Activated naive CD8-positive, alpha-beta T cell treated with anti-CD3 and anti-CD28 coated beads, Interleukin-2, amount 10 ng/mL, durations not matched to agents 7 days and 5 days (primary cell): ENCODE data around the gene TOX2. TPM values are rescaled to one million over a fixed set of nuclear protein-coding genes. Genes with fewer than 3 reads are reported as not detected.

Experiments
- ATAC-seq: fragments of 150-1000 bp; cut with Tn5 transposase; one replicate; pipeline ENCODE4 v1.10.0; 2021; ENCODE audit warnings: low read depth, moderate library complexity
- POLR2A ChIA-PET: fragments of 350-600 bp; sonication (Branson Sonifier 250); formaldehyde crosslinking; loops from one replicate; lab custom pipeline; 2021; ENCODE audit warnings: antibody characterized with exemption; lab: Charles Lee
- DNase-seq: peaks from one replicate; pipeline ENCODE4 v3.0.0; 2021
- H3K27ac Mint-ChIP-seq: one replicate; pipeline ENCODE4 v1.8.0; 2022; ENCODE audit warnings: mild to moderate bottlenecking, mixed read lengths
- H3K27me3 Mint-ChIP-seq: one replicate; pipeline ENCODE4 v1.8.0; 2022; ENCODE audit warnings: mild to moderate bottlenecking, moderate library complexity, mixed read lengths
- H3K36me3 Mint-ChIP-seq: one replicate; pipeline ENCODE4 v1.8.0; 2021; ENCODE audit warnings: mild to moderate bottlenecking, mixed read lengths
- H3K4me1 Mint-ChIP-seq: one replicate; pipeline ENCODE4 v1.8.0; 2021; ENCODE audit warnings: mixed read lengths
- H3K4me3 Mint-ChIP-seq: one replicate; pipeline ENCODE4 v1.8.0; 2022; ENCODE audit warnings: mild to moderate bottlenecking, moderate library complexity, mixed read lengths
- H3K9me3 Mint-ChIP-seq: one replicate; pipeline ENCODE4 v1.8.0; 2021; ENCODE audit warnings: mixed read lengths
- total RNA-seq, 2 experiments: library from RNA; stranded (reverse); gene quantifications; one replicate each; pipeline ENCODE4 v1.2.3, GENCODE V29; 2021

The TOX2 gene
- total RNA-seq, 2 experiments from 2014 or later: 0.26 to 0.44 TPM

DNA sequence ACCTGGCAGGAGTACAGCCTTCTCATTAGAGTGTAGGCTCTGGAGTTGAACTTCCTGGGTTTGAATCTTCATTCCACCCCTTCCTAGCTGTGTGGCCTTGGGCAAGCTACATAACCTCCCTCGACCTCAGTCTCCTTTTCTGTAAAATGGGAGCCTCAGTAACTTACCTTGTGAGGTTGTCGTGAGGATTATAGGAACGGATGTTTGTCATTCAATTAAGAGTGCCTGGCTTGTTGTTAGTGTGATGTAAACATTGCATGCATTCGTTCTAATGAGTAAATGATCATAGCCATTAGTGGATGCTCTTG lies 45.2 kb downstream of the TOX2 start:
- no peak for DNase-seq
- peak overlapping the region; percentile 41 for H3K4me3 Mint-ChIP-seq
- no peak overlapping the region for H3K27ac Mint-ChIP-seq
- peaks cover 16% of the 10 kb centered on the region for H3K36me3 Mint-ChIP-seq
- H3K27me3 Mint-ChIP-seq: peaks cover 54% of the 10 kb centered on the region
- peaks cover 32% of the 10 kb centered on the region for H3K4me1 Mint-ChIP-seq
- POLR2A ChIA-PET: no interaction called here
- ATAC-seq: no peak
- peaks cover 10% of the 10 kb centered on the region for H3K9me3 Mint-ChIP-seq

DNA sequence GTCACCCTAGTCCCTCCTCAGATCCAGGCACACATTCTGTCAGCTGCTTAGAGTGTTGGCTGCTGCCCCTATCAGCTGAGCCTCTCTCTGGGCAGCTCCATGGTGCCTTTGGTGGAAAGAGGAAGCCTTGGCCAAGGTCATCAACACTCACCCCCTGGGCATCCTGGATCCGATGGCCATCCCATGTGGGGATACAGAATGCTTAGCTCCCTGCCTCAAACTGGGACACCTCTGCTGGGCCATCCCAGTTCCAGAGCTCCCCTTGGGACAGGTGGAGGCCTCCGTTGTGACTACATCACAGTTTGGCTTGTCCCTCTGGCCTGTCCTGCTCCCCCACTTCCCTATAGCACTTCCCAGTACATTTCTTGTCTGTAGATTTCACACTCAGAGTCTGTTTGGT lies 45.6 kb downstream of the TOX2 start:
- Mint-ChIP-seq H3K4me3 (no peak overlapping the region), H3K4me1 (peaks cover 30% of the 10 kb centered on the region), H3K36me3 (peaks cover 16% of the 10 kb centered on the region), H3K27me3 (peaks cover 52% of the 10 kb centered on the region), H3K27ac (no peak overlapping the region), H3K9me3 (peaks cover 10% of the 10 kb centered on the region)
- DNase-seq: peak; percentile 23
- POLR2A ChIA-PET: no interaction called here
- no peak for ATAC-seq

DNA sequence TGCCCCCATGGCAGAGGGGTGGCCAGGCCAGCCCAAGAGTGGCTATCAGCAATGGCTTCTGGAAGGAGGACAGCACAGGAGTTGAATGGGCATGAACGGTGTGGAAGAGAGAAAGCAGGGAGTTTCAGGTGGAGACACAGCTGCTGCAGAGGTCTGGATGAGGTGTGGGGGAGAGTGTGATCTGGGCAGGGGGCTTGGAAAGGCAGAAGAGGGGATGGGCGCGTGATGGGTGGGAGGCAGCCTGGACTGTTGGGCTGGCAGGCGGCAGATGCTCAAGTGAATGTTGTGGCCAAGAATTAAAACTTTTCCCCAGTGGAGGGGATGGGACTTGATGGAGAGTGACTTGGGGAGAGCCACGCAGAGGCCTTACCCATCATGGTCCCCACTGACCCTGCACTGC lies 46.5 kb downstream of the TOX2 start:
- Mint-ChIP-seq H3K27ac (no peak overlapping the region), H3K4me3 (no peak overlapping the region), H3K9me3 (peaks cover 10% of the 10 kb centered on the region), H3K36me3 (peaks cover 16% of the 10 kb centered on the region), H3K27me3 (peaks cover 52% of the 10 kb centered on the region), H3K4me1 (peaks cover 21% of the 10 kb centered on the region)
- POLR2A ChIA-PET: no interaction called here
- no peak for ATAC-seq
- peak; percentile 8 for DNase-seq

DNA sequence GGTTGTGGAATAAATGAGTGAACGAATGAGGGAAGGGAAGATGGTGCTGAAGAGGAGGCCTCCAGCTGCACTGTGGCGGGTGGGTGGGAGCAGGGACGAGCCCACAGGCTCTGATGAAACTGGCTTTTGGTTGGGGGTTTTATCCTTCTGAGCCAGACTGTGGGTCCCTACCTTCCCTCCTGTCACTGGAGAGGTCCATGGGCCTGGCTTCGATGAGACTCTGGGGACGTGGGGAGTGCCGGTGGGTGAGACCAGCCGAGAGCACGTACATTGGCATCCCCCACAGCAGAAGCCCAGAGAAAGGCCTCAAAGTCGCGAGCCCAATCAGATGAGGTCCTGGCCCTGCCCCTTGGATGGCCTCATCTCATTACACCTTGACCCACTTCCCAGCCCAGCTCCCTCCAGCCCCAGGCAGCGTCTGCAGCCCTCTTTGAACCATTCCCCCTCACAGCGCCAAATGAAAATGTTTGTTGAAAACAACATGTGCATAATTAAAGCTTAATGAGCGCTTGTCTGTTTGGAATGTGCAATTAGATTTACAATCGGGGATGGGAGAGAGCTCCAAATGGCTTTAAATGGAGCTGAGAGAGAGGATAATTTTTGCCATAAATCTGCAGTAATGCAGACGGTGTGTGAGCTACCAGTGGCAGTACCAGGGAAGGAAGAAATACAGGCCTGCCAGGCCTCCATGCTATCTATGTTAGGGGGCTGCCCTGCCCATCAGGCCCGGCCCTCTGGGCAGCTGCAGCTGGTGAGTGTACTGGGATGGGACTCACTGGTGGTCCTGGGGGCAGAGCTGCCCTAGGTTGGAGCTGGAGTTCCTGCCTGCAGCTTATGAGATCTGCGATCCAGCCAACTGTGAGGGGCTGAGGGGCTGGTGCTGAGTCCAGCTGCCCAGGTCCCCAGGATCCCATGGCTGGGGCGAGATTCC lies 47.2 kb downstream of the TOX2 start:
- Mint-ChIP-seq H3K4me3 (no peak overlapping the region), H3K27me3 (peaks cover 52% of the 10 kb centered on the region)

DNA sequence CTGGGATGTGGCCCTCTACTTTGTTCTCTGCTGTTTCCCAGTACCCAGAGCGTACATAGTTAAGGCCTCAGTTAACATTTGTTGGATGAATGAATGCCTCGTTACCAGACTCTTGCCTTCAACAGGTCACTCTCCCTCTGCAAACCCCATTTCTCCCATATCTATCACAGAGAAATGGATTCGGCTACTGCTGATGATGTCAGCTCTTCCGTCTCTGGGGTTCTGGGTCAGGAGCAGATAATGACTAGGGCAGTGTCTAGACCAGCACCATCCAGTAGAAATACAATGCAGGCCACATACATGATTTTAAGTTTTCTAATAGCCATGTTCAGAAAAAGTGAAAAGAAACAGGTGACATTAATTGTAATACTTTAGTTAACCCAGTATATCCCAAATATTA lies 47.9 kb downstream of the TOX2 start:
- no peak overlapping the region for H3K27ac Mint-ChIP-seq
- POLR2A ChIA-PET: no interaction called here
- peaks cover 8% of the 10 kb centered on the region for H3K36me3 Mint-ChIP-seq
- peaks cover 50% of the 10 kb centered on the region for H3K27me3 Mint-ChIP-seq
- ATAC-seq (no peak), DNase-seq (no peak)
- H3K4me3 Mint-ChIP-seq: no peak overlapping the region
- H3K4me1 Mint-ChIP-seq: peaks cover 21% of the 10 kb centered on the region
- H3K9me3 Mint-ChIP-seq: peaks cover 7% of the 10 kb centered on the region

More for the DNA sequence above, 47.2 kb downstream of the TOX2 start:
- no peak for ATAC-seq
- Mint-ChIP-seq H3K27ac (no peak overlapping the region), H3K36me3 (peaks cover 14% of the 10 kb centered on the region), H3K4me1 (peaks cover 21% of the 10 kb centered on the region), H3K9me3 (peaks cover 10% of the 10 kb centered on the region)
- DNase-seq: peak; percentile 22
- POLR2A ChIA-PET: no interaction called here

DNA sequence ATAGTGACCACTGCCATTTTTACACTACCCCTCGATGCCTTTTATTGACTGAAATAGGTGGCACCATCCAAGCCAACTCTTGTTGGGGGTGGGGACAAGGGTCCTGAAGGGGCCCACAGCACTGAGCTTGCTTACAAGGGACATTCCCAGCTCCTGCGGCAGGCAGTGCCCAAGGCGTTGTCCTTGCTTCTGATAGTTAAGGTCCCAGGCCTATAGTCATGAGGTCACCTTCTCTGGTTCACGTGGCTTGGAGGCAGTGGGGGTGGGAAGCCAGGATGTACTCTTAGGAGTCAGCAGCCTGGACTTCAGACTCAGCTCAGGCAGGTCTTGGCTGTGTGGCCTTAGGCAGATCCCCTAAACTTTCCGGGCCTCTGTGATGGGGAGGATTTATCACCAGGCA lies 48.6 kb downstream of the TOX2 start:
- Mint-ChIP-seq H3K36me3 (peaks cover 2% of the 10 kb centered on the region), H3K27me3 (peaks cover 43% of the 10 kb centered on the region), H3K9me3 (peaks cover 2% of the 10 kb centered on the region), H3K27ac (no peak overlapping the region), H3K4me3 (no peak overlapping the region), H3K4me1 (peaks cover 21% of the 10 kb centered on the region)
- DNase-seq (no peak), ATAC-seq (no peak)
- POLR2A ChIA-PET: no interaction called here

DNA sequence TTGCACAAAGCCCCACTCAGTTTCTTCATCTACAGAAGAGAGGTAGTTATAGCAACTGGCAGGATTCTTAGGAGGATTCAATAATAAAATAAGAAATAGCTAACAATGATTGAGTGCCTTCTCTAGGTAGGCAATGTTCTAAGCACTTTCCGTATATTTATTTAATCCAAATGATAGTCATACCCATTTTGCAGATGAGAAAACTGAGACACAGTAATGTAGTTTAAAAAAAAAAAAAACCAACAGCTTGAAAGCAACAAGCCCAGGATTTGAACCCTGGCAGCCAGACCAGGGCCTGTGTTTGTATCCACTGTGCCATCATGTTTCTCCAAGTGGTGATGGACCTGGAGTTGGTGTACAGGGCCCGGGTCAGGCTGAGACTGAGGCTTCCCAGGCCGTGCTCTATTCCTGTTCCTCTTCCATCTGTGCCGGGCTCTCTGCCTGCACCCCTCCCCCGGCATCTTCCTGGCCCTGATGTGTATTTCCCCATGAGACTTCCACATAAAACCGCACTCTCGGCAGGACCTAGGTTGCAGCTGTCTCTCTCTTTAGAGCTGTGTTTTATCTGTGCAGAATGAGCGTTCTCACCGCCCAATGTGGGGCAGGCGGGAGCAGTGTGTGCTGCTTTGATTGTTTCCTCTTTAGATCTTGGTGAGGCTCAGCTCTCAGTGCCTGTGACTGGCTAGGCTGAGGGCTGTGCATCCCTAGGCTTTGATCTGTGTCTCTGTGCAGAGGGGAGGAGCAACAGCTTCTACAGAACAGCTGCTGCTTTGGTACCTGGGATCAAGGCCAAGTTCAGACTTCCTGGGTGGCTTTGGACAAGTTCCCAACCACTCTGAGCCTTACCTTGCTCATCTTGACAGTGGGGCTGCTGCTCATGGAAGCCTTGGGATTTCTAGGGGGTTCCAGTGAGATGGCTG lies 49.5 kb downstream of the TOX2 start:
- DNase-seq (peak; percentile 34), ATAC-seq (peak; percentile 79)
- POLR2A ChIA-PET: no interaction called here
- H3K36me3 Mint-ChIP-seq: no peaks in the 10 kb centered on the region
- peak overlapping the region; percentile 30 for H3K4me3 Mint-ChIP-seq
- H3K9me3 Mint-ChIP-seq: no peaks in the 10 kb centered on the region
- H3K27me3 Mint-ChIP-seq: peaks cover 39% of the 10 kb centered on the region
- H3K27ac Mint-ChIP-seq: no peak overlapping the region
- peaks cover 19% of the 10 kb centered on the region for H3K4me1 Mint-ChIP-seq

DNA sequence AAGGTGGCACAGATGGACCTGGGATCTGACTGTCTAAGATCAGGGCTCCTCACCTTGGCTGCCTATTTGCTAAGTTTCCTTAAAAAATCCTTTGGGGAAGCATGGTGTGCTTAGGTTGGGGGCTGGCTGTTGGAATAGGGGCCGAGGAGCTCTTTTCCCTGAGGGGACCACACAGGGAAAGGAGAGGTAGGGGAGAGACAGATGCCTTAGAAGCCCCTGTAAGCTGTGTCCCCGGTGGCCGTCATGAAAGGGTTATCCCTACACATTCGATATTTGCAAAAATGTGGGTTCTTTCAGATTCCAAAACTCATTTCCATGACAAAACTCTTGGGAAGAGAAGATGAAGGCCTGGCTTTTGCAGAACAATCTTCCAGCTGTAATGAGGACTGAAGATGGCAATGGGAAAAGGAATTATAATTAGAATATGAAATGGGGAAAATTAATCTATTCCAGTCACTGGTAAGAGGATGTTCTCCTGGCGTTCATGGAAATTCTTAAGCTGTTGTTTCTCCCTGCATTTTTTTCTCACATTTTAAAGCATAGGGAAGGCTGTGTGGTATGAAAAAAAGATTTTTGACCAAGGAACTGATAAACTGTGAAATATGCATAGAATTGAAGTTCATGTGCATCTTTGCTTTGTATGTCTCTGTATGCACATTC lies 53.8 kb downstream of the TOX2 start:
- ATAC-seq (no peak), DNase-seq (no peak)
- no peak overlapping the region for H3K27ac Mint-ChIP-seq
- POLR2A ChIA-PET: no interaction called here
- no peaks in the 10 kb centered on the region for H3K36me3 Mint-ChIP-seq
- no peaks in the 10 kb centered on the region for H3K9me3 Mint-ChIP-seq
- H3K27me3 Mint-ChIP-seq: peaks cover 24% of the 10 kb centered on the region
- H3K4me3 Mint-ChIP-seq: no peak overlapping the region
- peaks cover 11% of the 10 kb centered on the region for H3K4me1 Mint-ChIP-seq

DNA sequence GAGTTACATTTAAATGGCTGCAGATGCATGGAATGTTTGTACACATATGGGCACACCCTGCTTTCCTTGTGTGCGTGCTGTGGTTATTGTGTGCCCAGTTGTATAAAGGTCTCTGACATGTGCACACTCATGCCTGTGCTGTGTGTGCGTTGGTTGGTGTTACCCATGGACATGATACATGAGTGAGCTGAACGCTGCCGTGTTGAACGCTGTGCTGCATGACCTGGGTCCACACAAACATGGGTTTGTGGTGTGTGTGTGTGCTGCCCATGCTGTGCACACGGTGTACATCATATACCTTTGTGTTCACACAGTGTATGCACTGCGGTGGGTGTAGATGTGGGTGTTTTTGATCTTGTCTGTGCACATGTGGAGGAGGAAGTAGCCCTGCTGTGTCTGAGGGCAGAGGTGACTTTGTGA lies 54.4 kb downstream of the TOX2 start:
- POLR2A ChIA-PET: no interaction called here
- H3K36me3 Mint-ChIP-seq: no peaks in the 10 kb centered on the region
- no peak overlapping the region for H3K4me3 Mint-ChIP-seq

DNA sequence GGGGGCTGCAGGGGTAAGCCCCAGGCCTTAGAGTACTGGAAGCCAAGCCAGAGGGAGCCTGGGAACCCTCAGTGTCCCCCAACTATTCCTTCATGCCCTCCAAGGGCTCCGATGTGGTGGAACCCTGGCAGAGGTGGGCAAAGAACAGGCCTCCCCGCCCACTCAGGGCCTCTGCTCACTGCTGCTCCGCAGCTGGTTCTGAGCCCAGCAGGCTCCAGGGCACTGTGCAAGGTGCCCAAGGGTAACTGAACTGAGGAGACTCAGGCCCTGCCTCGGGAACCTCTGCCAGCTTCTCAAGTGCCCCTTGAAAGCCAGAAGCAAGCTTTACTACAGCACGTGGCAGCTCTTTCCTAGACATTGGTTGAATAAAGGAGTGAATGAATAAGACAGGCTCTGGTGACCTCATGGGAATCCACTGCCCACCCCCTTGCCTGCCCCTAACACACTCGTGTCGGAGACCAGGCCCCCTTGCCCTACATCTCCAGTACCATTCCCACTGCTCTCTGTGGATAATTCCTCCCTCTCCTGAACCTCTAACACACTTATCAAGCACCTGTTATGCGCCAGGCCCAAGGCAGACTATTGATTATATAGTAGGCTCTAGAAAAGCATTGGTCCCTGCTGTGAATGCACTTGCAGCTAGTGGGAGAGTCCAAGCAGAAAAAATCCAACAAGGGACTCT lies 55.0 kb downstream of the TOX2 start:
- Mint-ChIP-seq H3K4me1 (peaks cover 6% of the 10 kb centered on the region), H3K27me3 (peaks cover 23% of the 10 kb centered on the region), H3K27ac (no peak overlapping the region), H3K9me3 (no peaks in the 10 kb centered on the region), H3K4me3 (no peak overlapping the region), H3K36me3 (no peaks in the 10 kb centered on the region)
- POLR2A ChIA-PET: no interaction called here
- DNase-seq (peak; percentile 17), ATAC-seq (no peak)

More for the DNA sequence above, 54.4 kb downstream of the TOX2 start:
- peaks cover 11% of the 10 kb centered on the region for H3K4me1 Mint-ChIP-seq
- no peak overlapping the region for H3K27ac Mint-ChIP-seq
- no peak for DNase-seq
- ATAC-seq: no peak
- peaks cover 26% of the 10 kb centered on the region for H3K27me3 Mint-ChIP-seq
- no peaks in the 10 kb centered on the region for H3K9me3 Mint-ChIP-seq

DNA sequence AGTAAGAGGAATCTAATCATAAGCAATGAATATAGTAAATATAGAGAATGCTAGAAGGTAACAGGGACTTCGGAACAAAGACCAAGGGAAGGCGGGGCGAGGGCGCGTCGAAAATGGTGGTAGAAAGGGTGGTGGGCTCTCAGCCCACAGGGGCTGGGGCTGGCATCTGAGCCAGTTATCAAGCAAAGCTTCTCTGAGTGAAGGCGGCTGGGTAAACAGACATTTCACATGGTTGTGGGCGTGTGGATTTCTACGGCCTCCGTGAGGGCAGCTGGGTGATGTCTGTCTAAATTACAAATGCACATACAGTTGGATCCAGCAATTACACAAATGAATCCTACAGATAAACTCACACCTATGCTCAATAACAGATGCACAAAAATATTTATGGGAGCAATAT lies 56.6 kb downstream of the TOX2 start:
- Mint-ChIP-seq H3K9me3 (peaks cover 5% of the 10 kb centered on the region), H3K27me3 (peaks cover 31% of the 10 kb centered on the region), H3K36me3 (no peaks in the 10 kb centered on the region), H3K4me3 (no peak overlapping the region), H3K27ac (no peak overlapping the region), H3K4me1 (peaks cover 4% of the 10 kb centered on the region)
- ATAC-seq: no peak
- DNase-seq: peak; percentile 1
- POLR2A ChIA-PET: no interaction called here

DNA sequence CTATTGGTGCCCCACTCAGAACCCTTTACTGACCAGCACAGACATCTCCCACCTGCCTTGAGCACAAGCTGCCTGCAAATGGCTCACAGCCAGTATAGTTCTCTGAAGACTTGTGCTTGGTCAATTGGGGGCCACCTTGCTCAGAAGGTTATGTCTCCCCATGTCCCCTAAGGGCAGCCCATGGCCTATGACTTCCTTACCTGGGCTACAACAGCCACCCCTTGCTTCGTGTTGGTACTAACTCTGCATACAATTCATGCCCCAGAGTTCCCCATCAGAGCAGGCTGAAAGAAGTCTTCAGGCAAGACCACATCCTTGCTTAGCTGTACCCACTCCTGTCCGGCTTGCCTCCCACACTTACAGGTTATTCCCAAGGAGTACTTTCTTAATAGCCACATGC lies 57.4 kb downstream of the TOX2 start:
- Mint-ChIP-seq H3K27ac (no peak overlapping the region), H3K9me3 (peaks cover 7% of the 10 kb centered on the region), H3K27me3 (peaks cover 31% of the 10 kb centered on the region), H3K36me3 (no peaks in the 10 kb centered on the region), H3K4me1 (peaks cover 4% of the 10 kb centered on the region), H3K4me3 (no peak overlapping the region)
- ATAC-seq (no peak), DNase-seq (no peak)
- POLR2A ChIA-PET: no interaction called here

DNA sequence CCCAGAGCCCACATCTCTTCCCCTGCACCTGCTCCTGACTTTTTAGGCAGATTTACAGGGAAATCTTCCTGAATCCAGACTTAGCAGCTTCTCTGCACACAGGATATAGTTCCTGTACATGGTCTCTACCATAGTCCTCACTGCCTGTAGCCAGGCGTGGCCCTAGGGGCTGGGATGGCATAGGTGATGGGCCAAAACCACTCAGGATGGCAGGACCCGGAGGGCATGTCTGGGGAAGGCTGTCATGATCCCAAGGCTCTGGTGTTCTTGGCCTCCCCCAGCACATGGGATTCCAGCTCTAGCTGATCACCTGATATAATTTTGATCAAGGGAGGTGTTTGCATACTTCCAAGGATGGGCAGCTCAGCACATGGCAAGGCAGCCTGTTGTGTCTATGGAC lies 58.0 kb downstream of the TOX2 start:
- Mint-ChIP-seq H3K27ac (no peak overlapping the region), H3K36me3 (no peaks in the 10 kb centered on the region), H3K9me3 (peaks cover 7% of the 10 kb centered on the region), H3K4me3 (no peak overlapping the region), H3K27me3 (peaks cover 33% of the 10 kb centered on the region), H3K4me1 (peaks cover 4% of the 10 kb centered on the region)
- ATAC-seq (no peak), DNase-seq (no peak)
- POLR2A ChIA-PET: no interaction called here
